HG02610 (cell line): Measurements from ENCODE around the gene BNC1.
"Not testable (repeated sequence)": the region's sequence is repeated elsewhere in the genome, so short reads cannot be mapped to it uniquely, and the experiment has no call there.

ENCODE experiments used
- ATAC-seq: cut with Tn5 transposase; IDR thresholded peaks from one replicate; pipeline ENCODE4 v1.9.1; 2021; ENCODE audit warnings: mild to moderate bottlenecking, moderate library complexity; ENCODE audit not compliant: unreplicated experiment

BNC1 gene

GRCh38 chr15:83299462-83299861, 15.0 kb upstream of the BNC1 start:
- no peak for ATAC-seq

DNA sequence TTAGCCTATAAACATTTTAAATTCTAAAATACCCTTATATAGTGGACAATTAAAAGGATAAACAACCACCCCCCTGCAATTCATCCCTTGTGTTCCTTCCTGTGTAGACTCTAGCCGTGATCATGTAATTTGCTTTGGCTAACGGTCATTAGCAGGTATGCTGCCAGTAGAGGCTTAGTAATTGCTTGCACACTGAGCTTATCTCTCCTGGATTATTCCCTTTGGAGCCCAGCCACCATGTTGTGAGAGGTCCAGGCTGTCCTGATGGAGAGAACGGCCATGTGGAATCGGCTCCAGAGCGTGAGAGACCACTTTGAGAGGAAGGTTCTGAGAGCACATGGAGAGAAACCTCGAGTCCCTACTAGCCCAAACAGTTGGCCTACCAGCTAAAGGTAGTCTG, 11.0 kb upstream of the BNC1 start:
- no peak for ATAC-seq

- ATAC-seq: no peak
Observed at GRCh38 chr15:83293201-83293600, 8.7 kb upstream of the BNC1 start.

DNA sequence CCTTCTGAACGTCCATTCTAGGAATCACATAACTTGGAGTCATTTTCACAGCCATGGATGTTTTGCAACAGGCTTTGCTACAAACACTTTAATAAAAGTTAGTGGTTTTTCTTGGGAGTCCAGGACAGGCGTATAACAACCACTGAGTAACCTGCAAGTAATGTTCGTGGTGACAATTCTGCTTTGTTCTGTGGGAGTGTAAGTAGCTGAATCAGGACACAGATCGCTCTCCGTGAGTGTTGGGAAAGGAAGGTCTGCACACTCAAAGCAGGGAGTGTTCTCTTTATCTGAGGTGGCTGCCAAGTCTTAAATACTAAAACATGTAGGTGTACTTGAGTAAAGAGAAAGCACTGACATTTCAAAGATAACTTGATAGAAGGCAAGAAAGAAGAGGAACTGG, 7.9 kb upstream of the BNC1 start:
- no peak for ATAC-seq

DNA sequence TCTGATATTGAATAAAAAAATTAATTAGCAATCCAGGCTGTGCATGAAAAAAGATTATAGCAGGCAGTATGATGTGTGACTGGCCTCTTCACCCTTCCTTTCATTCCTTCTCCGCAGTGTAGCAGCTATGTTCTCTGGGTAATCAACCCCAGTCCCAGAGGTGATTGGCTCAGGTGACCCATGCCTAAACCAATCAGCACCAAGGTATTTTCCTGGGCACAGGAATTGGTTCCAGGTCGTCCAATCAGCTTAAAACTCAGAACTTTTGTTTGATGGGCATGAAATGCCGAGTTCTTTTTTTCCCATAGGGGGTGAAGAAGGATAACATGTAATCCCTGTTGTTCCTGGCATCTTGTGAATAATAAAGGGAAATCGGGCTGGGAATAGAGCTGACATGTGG, 5.8 kb upstream of the BNC1 start:
- ATAC-seq: no peak

DNA sequence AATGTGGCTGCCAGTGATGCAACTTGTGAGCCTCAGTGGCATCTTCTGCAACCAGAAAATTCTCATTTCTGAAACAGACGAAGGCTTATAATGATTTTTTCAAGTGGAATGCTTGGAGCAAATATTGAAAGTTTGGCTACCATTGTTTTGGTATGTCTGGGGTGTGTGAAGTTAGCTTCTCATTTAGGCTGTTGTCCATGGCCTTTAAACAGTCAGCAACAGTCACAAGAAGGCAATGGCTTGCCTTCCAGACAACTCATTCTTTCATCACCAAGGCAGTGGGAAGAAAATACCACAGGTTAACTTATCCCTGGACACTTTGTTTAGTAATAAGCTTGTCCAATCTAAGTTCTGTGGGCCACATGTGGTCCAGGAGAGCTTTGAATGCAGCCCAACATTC, 4.7 kb upstream of the BNC1 start:
- no peak for ATAC-seq

DNA sequence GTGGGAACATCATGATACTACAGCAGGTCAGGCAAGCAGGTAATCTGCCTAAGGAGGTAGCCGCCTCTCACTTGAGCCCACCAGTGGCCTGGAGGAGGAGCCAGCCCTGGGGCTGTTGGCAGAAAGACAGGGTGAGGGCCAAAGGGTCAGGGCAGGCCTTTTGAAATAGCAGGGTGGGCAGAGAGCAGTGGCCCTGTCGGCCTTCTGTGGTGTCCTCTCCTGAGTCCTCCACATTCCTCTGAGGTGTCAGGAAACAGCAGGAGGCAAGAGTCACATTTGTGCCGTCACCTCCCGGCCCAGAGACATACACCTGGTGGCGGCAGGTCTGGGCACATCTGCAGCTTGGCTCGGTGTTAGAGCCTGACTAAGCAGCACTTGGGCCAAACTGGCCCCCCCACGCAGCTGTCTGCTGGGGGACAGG, 3.9 kb upstream of the BNC1 start:
- ATAC-seq: no peak

DNA sequence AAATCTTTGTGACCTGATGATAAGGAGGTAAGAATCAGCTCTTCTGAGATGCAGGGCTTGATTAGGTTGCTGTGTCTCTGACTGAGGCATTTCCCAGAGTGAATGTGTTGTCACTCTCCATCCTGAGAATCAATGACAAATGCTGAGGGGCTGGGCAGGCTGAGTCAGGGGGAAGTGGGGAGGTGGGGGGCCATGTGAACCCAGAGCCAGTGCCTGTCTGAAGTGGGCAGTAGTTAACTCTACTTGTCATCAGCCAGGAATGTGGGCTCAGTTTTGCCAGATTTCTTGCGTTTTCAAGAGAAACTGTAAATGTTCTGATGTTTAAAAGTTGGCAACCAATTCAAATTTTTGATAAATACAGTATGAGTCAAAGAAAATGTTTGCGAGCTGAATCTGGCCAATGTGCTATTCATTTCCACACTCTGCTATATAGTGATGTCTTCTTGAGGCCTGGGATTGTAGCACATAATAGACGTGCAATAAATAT, 3.1 kb upstream of the BNC1 start:
- no peak for ATAC-seq

- ATAC-seq: no peak
Observed at GRCh38 chr15:83285979-83286553, 1.6 kb upstream of the BNC1 start.

- ATAC-seq: no peak
Observed at GRCh38 chr15:83285284-83285978, 967 bp upstream of the BNC1 start.

DNA sequence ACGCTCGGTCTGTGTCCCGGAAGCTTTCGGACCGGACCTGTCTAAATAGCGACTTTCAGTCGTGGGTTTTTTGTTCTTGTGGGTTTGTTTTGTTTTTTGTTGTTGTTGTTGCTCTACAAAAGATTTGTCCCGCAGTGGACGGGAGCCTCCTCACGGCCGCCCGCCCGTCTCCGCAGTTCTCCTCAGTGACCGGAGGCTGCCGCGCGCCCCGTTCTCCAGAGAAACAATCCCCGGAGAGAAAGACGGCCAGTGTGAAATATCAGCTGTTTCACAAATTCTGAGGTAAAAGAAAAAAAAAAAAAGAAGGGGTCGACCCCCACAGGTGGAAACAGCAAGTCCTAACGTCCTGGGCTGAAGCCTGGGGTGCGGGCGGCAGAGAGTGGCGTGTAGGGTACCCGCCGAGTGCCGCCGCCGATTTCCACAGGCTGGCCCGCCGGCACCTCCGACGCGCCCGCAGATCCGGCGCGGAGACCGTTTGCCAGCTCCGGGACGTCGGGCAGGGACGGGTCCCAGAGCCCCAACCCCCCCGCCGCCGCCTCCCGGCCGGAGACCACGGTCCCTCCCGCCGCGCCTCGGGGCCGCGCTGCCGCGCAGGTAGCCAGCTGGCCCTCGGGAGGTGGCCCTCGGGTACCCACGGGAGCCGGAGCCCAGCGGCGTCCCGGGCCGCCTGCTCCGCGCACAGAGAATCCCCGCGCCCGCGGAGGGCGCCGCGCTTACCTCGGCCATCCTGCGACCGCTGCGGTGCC, 478 bp downstream of the BNC1 start:
- no peak for ATAC-seq

- no peak for ATAC-seq
Observed at GRCh38 chr15:83283138-83283812, 1.2 kb downstream of the BNC1 start.

DNA sequence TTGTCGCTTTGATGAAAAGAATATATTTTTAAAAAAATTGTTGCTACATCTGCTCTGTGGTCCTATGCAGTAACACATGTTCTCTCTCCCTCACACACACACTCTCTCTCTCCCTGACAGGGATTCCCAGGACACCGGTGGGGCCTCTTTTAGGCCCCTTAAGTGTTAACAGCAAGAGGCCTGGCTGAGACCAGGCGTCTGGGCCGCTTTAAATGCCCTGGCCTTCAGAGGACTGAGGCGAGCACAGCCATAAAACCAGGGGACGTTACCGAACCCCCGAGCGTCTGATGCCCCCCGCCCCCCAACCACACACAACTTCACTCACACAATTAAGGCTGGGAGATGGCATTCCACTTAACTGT, 1.7 kb downstream of the BNC1 start:
- ATAC-seq: no peak

DNA sequence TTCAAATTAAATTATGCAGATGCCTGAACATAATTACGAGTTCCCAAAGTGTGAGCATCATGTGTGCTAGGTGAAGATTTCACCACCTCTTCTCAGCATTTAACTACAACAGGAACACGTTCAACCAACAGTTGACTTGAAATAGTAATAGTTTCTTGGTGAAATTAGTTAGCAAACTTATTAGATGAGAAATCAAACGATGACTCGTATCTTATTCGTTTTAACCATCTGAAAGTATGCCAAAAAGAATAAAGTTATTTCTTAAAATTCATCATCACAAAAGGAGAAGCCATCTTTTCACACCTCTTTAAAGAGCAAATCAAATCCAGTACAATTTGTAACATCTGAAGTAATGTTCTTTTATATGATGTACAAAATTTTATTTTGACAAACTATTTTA, 2.3 kb downstream of the BNC1 start:
- no peak for ATAC-seq

DNA sequence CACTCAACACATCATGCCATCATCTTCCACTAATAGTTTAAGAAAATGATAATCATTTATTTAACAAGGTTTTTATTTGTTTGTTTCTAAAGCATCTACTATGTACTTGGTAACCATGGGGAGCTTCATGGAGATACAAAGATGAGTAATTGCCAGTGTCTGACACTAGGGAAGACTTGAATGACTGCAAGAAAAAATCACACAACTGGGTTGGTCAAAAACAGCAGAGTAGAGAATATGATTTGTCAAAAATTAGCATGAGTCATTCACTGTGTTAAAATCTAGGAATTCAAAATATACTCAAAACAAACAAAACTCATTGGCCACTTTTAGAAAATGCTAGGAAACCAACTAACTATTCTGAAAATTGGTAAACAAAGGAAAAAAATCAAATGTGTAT, 6.3 kb downstream of the BNC1 start:
- ATAC-seq: no peak

DNA sequence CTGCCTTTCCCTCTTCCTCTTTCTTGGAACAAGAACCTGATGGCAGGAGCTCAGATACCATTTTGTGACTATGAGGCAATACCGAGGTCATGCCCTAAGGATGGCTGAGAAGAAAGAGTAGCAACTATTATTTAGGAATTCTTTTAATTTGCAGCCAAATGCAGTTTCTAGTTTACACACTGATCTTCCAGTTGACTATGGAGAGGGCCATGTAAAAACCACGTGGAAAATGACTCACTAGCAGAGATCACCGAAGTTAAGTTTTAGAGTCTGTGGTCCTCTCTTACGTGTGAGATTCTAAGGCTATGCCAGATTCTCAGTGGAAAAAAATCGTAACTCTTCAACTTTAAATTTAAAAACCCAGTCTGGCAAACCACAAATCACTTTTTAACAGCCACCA, 7.8 kb downstream of the BNC1 start:
- ATAC-seq: no peak

- ATAC-seq: no peak
Observed at GRCh38 chr15:83275412-83275811, 9.1 kb downstream of the BNC1 start.

DNA sequence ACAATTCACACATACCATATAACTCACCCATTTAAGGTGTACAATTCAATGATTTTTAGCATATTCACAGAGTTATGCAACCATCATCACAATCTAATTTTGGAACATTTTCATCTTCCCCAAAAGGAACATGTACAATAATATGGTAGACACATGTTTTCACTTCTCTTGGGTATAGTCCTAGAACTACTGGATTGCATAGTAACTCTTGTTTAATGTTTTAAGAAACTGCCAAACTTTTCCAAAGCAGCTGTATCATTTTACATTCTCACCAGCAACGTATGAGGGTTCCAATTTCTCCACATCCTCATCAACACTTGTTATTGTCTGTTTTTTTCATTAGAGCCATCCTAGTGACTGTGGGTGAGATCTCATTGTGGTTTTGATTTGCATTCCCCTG, 14.3 kb downstream of the BNC1 start:
- no peak for ATAC-seq

DNA sequence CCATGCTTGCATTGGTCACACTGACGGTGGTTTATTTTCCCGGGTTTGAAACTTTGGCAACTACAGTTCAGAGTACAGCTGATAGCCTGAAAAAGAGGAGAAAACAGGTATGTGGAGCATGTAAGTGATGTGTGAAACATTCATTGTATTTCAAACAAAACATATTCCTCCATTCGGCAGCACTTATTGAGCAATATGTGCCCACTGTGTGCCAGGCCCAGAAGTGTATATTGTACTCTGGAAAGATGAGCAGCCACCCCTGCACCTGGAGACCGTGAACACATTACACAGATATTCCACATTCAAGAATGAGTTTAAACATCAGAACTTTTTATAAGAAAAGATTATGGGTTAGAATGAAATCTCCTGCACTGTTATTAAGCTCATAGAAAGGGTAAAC, 16.3 kb downstream of the BNC1 start:
- ATAC-seq: no peak

DNA sequence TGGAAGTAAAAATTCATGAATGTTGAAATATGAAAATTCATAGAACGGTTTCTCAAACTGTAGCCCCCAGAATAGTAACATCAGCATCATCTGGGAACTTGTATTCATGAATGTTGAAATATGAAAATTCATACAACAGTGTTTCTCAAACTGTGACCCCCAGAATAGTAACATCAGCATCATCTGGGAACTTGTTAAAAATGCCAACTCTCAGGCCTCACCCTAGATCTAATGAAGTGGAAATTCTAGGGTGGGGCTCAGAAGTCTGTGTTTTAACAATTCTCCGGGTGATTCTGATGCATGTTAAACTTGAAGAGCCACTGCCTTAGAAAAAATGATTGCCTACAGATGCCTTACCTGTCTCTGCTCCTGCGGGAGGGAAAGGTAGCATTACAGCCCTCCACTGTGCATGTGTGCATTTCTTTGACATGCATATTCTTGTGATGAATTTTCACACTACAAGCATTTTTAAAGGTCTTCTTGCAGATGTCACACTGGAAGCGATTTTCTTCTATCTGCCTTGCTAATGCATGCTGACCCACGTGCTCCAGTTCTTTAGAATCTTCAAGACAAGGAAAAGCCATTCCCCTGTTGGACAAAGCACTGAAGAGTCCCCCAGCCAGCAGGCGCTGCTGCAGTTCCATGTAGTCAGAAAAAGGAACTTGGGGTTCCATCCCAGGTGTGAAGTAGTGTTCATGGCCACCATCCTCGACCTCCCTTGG, 21.7 kb downstream of the BNC1 start:
- no peak for ATAC-seq

DNA sequence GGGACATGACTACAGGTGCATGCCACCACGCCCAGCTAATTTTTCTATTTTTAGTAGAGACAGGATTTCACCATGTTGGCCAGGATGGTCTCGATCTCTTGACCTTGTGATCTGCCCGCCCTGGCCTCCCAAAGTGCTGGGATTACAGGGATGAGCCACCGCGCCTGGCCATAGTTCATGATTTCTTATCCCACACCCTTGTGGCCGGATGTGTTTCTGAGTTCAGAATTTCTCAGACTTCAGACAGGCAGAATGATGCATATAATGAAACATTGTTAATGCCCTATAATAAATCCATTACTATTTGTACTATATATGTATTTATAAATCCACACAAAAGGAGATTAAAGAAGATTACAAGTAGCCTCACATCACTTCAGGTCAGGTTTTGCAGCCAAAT, 22.3 kb downstream of the BNC1 start:
- ATAC-seq: not testable (repeated sequence)
